Nephron (organoid): Measurements from ENCODE around the gene TXNDC11.

Experiments
- H3K27ac Mint-ChIP-seq, 3 experiments: 2 replicates each; pipeline ENCODE4 v1.8.0; 2020; ENCODE audit warnings: mixed read lengths in 3 of 3, mild to moderate bottlenecking in 2 of 3, moderate library complexity in 1 of 3
- H3K27me3 Mint-ChIP-seq: 2 replicates; pipeline ENCODE4 v1.8.0; 2021; ENCODE audit warnings: low read depth, mild to moderate bottlenecking, moderate library complexity, mixed read lengths
- H3K36me3 Mint-ChIP-seq: 2 replicates; pipeline ENCODE4 v1.8.0; 2020; ENCODE audit warnings: low read depth, mixed read lengths
- H3K4me1 Mint-ChIP-seq: 2 replicates; pipeline ENCODE4 v1.8.0; 2020; ENCODE audit warnings: mixed read lengths
- H3K4me3 Mint-ChIP-seq, 3 experiments: 2 replicates each; pipeline ENCODE4 v1.8.0; 2020; ENCODE audit warnings: mild to moderate bottlenecking in 3 of 3, mixed read lengths in 3 of 3, moderate library complexity in 2 of 3
- H3K9me3 Mint-ChIP-seq: 2 replicates; pipeline ENCODE4 v1.8.0; 2020; ENCODE audit warnings: mixed read lengths
- TF ChIP-seq, protein P1 (sequence below), 3 experiments: fragments of 200-600 bp; sonication (generic); IDR thresholded peaks; one replicate each; pipeline ENCODE4 v1.5.0; 2021; ENCODE audit warnings: antibody characterized with exemption in 3 of 3; ENCODE audit not compliant: unreplicated experiment in 3 of 3

TXNDC11 gene

DNA sequence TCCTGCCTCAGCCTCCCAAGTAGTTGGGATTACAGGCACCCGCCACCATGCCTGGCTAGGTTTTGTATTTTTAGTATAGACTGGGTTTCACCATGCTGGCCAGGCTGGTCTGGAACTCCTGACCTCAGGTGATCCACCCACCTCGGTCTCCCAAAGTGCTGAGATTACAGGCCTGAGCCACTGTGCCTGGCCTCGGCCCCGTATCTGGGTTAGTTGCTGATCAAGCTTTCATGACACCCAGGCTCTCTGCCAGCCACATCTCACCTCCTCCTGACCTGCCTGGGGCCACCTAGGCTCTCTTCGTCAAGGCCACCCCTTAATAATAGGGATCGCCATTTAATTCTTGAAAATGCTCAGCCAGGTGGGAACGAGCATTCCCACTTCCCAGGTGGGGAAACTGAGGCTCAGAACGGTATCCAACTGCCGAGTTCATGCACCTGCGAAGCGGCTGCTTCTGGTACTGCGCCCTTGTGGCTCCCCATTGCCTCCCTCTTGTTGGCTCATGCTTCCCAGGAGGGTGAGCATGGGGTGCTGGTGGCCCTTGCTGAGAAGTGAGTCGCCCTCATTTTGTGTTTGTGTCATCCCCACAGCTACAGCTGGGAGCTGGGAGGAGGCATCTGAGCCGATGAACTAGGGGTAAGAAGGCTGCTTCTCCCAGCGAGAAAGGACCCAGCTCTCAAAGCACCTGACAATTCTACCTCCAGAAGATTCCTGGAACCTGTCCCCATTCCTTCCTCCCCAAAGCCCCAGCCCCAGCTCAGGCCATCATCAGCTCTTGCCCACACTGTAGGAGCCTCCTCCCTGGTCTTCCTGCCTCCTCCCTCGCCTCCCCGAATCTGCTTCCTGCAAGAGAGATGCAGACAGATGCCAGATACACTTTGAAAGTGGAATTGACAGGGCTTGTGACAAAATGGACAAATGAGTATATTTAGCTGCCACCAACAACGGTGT, 91.7 kb downstream of the TXNDC11 start:
- Mint-ChIP-seq H3K27ac (no peak overlapping the region), H3K4me1 (no peaks in the 10 kb centered on the region), H3K36me3 (no peaks in the 10 kb centered on the region), H3K9me3 (no peaks in the 10 kb centered on the region), H3K4me3 (no peak overlapping the region), H3K27me3 (peaks cover 9% of the 10 kb centered on the region)
- TF ChIP-seq, protein P1, sequence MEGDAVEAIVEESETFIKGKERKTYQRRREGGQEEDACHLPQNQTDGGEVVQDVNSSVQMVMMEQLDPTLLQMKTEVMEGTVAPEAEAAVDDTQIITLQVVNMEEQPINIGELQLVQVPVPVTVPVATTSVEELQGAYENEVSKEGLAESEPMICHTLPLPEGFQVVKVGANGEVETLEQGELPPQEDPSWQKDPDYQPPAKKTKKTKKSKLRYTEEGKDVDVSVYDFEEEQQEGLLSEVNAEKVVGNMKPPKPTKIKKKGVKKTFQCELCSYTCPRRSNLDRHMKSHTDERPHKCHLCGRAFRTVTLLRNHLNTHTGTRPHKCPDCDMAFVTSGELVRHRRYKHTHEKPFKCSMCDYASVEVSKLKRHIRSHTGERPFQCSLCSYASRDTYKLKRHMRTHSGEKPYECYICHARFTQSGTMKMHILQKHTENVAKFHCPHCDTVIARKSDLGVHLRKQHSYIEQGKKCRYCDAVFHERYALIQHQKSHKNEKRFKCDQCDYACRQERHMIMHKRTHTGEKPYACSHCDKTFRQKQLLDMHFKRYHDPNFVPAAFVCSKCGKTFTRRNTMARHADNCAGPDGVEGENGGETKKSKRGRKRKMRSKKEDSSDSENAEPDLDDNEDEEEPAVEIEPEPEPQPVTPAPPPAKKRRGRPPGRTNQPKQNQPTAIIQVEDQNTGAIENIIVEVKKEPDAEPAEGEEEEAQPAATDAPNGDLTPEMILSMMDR (IDR thresholded peaks at IDR 0.05; ENCODE audit: unreplicated experiment in 3 of 3) = no peak

DNA sequence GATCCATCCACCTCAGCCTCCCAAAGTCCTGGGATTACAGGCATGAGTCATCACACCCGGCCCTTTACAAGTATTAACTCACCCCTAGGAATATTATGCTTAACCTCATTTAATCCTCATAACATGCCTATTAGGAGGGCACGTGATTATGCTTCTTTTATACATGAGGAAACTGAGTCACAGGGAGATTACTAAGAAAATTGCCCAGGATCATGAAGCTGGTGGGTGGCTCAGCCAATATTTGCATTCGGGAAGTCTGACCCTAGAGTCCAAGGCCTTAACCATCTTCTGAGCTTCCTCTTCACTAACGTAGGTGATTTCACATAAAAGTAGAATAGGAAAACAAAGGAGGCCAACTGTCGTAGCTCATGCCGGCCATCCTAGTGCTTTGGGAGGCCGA, 93.4 kb downstream of the TXNDC11 start:
- Mint-ChIP-seq H3K27me3 (peaks cover 9% of the 10 kb centered on the region), H3K36me3 (no peaks in the 10 kb centered on the region), H3K27ac (no peak overlapping the region), H3K9me3 (no peaks in the 10 kb centered on the region), H3K4me1 (no peaks in the 10 kb centered on the region), H3K4me3 (no peak overlapping the region)
- TF ChIP-seq, protein P1 (IDR thresholded peaks at IDR 0.05; ENCODE audit: unreplicated experiment in 3 of 3) = no peak

DNA sequence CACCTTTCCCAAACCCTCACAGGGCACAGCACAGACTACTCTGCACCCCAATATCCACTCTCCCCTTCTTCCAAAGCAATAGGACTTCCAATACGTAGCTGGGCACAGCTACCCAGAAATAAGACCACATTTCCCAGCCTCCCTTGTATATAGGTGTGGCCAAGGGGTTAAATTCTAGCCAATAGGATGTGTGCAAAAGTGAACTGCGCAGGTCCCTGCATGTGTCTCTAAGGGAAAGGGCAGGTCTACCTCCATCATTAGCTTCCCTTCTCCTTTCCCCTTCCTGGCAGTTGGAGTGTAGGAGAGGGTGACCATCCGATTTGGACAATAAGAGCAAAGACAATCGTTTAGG, 99.9 kb downstream of the TXNDC11 start:
- Mint-ChIP-seq H3K27me3 (peaks cover 5% of the 10 kb centered on the region), H3K4me3 (no peak overlapping the region), H3K36me3 (no peaks in the 10 kb centered on the region), H3K9me3 (no peaks in the 10 kb centered on the region), H3K4me1 (peaks cover 17% of the 10 kb centered on the region), H3K27ac (no peak overlapping the region)
- TF ChIP-seq, protein P1 (IDR thresholded peaks at IDR 0.05; ENCODE audit: unreplicated experiment in 3 of 3) = no peak

DNA sequence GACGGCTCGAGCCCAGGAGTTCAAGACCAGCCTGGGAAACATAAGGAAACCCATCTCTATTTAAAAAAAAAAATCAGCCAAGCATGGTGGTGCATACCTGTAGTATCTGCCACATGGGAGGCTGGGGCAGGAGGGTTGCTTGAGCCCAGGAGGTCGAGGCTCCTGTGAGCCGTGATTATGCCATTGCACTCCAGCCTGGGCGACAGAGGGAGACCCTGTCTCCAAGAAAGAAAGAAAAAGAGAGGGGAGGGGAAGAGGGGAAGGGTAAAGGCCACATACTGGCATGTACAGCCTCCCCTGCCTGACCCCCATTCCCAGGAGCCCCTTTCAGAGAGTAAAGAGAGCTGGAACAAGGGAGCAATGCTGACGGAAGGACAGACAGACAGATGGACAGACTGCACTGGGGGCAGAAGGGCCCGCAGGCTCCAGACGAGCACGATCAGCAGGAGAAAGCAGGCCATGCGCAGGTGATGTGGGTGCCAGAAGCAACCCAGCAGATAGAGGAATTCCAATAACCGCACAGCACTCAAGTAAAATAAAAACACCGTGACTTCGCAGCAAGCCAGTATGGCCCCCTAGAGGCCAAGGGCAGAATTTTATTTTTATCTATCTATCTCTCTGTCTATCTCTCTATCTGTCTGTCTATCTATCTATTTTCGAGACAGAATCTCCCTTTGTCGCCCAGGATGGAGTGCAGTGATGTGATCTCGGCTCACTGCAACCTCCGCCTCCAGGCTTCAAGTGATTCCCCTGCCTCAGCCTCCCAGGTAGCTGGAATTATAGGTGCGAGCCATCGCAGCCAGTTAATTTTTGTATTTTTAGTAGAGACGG, 101.5 kb downstream of the TXNDC11 start:
- no peaks in the 10 kb centered on the region for H3K9me3 Mint-ChIP-seq
- no peak overlapping the region for H3K4me3 Mint-ChIP-seq
- H3K4me1 Mint-ChIP-seq = peaks cover 21% of the 10 kb centered on the region

DNA sequence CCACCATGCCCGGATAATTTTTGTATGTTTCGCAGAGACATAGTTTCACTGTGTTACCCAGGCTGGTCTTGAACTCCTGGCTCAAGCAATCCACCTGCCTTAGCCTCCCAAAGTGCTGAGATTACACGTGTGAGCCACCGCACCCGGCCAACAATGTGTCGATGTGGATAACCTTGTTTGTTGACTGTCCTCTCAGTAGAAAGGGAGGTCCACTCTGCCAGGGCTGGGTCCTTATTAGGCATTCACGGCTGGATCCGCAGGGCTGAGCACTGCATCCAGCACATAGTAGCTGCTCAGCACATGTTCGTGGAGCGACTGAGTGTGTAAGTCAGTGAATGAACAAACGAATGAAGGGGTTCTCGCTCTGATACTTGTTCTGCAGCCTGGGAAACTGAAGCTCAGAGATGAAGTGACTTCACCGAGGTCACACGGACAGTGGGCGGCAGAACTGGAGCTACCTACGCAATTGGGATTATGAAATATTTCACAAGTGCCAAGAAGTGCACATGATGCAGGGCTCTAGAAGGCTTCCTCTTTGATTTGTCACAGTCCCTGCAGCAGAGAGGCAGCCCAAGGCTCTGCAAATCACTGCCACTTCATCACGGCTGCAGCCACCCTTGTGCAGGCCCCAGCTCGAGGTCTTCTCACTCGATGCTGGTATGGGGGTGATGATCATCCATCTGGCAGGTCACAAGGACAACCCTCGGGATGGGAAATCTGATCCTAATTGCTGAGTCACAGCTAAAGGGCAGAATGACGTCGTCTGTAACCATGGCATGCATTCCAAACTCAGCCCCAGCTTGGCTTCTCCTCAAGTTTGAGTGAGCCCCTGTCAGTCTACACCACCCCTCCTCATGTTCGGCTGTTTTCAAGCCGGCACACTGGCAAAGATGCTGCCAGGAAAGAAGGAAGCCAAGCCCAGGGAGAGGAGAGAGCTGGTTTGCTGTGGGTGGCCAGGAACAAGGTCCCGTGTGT, 102.4 kb downstream of the TXNDC11 start:
- H3K27me3 Mint-ChIP-seq = peaks cover 4% of the 10 kb centered on the region
- no peak overlapping the region for H3K4me3 Mint-ChIP-seq

More for the DNA sequence above, 101.5 kb downstream of the TXNDC11 start:
- TF ChIP-seq, protein P1 (IDR thresholded peaks at IDR 0.05; ENCODE audit: unreplicated experiment in 3 of 3) = peak; percentile 83 to 86 (median 84)
- Mint-ChIP-seq H3K27ac (no peak overlapping the region), H3K27me3 (peaks cover 2% of the 10 kb centered on the region), H3K36me3 (no peaks in the 10 kb centered on the region)

More for the DNA sequence above, 102.4 kb downstream of the TXNDC11 start:
- Mint-ChIP-seq H3K36me3 (no peaks in the 10 kb centered on the region), H3K9me3 (no peaks in the 10 kb centered on the region), H3K4me1 (peaks cover 21% of the 10 kb centered on the region), H3K27ac (peak overlapping the region; percentile 24 to 87 (median 67))
- TF ChIP-seq, protein P1 (IDR thresholded peaks at IDR 0.05; ENCODE audit: unreplicated experiment in 3 of 3) = no peak
